Stimulated activated CD4-positive, alpha-beta T cell treated with anti-CD3 and anti-CD28 coated beads, TNF-alpha, amount 100 ng/mL, for 1 hour (primary cell): ENCODE measurements around the gene PEAR1.
"Not testable (repeated sequence)": the region's sequence is repeated elsewhere in the genome, so short reads cannot be mapped to it uniquely, and the experiment has no call there.

Source experiments
- DNase-seq, 3 donors: peaks; one replicate each; pipeline ENCODE4 v3.0.0-alpha.2; 2020; ENCODE audit warnings: low read depth in 3 of 3, low spot score in 1 of 3

The PEAR1 gene

DNA sequence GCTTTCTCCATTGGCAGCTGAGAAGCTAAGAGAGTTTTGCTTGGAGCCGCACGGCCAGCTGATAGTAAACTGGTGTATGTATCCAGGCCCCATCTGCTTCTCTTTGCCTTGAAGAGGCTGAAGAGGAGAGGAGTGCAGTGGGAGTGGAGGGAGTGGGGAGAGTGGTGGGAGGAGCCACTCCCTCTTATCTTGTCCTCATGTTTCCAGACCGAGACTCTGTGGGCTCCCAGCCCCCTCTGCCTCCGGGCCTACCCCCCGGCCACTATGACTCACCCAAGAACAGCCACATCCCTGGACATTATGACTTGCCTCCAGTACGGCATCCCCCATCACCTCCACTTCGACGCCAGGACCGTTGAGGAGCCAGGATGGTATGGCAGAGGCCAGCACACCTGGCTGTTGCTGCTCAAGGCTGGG, 20.9 kb downstream of the PEAR1 start:
- DNase-seq = no peak

DNA sequence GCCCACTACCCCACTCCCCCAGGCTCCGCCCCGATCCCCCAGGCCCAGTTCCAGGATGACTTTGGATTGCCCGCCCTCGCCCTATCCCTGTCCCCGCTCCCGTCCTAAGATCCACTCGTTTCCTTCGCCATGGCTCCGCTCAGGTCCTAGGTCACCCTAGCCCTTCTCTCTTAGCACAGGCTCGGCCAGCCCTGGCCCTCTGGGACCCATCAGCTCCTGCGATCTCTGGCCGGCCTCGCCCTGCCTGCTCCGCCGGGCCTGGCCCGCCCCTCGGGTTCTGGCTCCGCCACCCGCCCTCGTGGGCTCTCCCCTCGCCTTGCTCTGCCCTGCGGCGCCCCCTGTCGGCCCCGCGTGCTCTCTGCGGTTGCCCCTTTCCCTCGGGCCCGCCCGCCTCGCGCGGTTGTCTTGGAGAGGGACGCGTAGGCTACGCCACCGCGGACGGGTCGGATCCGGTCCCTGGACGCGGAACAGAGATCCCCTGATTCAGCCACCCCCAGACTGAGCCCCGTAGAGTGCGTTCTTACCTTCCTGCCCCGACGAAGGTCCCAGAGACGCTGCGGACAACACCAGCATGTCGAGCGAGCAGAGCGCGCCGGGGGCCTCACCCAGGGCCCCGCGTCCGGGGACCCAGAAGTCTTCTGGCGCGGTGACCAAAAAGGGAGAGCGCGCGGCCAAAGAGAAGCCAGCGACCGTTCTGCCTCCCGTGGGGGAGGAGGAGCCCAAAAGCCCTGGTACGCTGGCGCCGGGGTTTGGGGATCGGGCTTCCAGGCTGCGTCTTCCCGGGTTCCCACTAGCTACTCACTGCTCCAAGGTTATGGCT, 26.9 kb downstream of the PEAR1 start, which contains the start of gene LRRC71:
LRRC71 (plus strand) TSS at position 400 of the 820 bp plus-strand sequence; CDS start at position 572, 172 bp downstream.
- DNase-seq = peak in 1 of 3 donors; percentile 51

DNA sequence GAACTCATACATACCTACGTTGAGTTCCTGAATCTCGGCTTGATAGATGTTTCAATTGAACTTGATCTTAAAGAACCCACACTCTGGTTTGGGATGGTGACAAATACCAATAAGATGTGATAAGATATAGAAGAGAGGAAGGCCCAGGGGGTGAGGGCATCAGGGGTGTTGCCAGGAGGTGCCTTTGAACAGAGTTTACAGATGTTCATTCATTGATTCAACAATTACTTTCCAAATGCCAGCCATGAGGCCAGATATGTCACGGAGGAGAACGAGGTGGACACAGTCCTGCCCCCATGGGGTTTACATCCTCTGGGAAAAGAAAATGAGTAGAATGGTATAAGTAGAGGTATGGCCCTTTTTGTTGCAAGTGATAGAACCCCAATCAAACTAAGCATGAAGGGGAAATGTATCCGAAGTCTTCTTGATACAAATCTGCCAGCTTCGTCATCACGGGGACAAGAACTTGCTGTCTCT, 27.6 kb downstream of the PEAR1 start:
- no peak for DNase-seq

DNA sequence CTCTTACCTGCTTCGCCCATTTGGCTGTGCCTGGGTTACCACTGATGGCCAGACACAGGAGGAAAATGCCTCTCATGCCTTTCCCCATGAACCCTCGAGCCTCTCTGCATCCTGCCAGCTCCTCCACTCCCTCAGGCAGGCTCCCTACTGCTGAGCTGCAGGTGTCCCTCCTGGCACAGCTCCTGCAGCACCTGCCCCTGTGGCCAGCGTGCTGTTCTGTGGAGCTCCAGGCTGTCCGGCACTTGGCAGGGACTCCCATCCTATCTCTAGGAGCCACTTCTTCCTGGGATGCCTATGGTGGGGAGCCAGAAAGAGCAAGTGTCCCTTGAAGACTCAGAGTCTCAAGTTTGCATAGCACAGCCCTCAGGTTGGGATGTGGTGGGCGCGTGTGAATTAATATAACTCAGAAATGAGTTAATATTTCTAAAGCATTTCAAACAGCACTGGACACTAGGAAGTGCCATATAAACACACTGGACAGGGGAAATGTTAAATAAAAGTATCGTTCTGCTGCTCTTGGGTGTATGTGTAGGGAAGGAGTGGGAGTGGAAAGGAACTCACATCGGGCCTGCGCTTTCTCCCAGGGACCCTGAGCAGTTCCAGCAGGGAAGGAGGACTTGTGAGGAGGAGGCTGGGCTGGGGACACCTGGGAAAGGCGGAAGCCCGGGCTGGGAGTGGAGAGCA, 29.6 kb downstream of the PEAR1 start:
- DNase-seq = no peak

DNA sequence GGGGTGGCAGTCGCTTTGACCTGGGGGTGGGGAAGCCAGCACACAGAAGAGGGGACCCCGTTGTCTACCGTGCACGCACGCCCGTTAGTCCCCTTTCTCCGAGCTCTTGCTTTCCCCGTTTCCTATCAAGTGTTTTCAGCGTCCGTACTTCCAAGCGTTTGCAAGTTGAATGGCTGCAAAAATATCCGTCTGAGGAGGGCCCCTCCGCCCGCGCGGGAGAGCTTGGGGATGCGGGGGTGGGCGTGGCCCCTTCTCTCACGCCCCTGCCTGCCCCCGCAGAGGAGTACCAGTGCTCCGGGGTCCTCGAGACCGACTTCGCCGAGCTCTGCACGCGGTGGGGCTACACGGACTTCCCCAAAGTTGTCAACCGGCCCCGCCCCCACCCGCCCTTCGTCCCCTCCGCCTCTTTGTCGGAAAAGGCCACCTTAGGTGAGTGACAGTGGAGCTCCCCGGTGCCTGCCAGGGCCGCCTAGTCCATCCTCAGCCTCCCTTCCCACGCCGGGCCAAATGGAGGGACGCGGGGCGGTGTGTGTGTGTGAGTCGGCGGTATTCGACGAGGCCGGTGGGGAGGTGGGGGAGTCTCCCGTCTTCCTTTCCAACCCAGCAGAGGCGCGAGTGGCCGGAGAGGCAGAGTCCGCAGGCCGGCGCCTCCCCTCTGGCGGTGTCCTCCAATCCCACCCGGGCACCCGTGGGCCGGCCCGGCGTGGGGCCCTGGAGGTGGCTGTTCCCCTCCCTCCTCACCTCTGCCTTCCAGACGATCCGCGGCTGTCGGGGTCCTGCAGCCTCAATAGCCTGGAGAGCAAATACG, 30.4 kb downstream of the PEAR1 start:
- DNase-seq = no peak

DNA sequence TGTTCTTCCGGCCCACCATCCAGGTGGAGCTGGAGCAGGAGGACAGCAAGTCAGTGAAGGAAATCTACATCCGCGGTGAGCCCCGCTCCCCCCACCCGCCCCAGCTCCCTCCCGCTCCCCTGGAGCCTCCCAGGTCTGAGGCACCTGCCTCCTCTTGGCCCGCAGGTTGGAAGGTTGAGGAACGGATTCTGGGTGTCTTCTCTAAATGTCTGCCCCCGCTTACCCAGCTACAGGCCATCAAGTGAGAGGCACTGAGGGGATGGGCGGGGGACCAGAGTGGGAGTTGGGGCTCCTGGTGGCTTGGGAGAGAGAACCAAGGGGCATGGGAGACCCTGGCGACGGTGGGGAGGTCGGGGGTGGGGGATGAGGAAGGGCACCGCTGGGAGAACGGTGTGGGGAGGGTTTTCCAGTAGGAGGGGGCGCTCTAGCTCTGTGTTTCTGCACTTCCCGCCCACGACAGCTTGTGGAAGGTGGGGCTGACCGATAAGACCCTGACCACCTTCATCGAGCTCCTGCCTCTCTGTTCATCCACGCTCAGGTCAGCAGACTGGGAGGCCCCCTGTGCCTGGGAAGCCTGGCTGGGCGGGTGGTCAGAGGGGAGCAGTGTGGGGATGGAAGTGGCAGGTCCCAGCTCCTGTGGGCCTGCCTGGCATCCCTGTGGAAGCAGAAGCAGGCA, 31.1 kb downstream of the PEAR1 start:
- DNase-seq = no peak

DNA sequence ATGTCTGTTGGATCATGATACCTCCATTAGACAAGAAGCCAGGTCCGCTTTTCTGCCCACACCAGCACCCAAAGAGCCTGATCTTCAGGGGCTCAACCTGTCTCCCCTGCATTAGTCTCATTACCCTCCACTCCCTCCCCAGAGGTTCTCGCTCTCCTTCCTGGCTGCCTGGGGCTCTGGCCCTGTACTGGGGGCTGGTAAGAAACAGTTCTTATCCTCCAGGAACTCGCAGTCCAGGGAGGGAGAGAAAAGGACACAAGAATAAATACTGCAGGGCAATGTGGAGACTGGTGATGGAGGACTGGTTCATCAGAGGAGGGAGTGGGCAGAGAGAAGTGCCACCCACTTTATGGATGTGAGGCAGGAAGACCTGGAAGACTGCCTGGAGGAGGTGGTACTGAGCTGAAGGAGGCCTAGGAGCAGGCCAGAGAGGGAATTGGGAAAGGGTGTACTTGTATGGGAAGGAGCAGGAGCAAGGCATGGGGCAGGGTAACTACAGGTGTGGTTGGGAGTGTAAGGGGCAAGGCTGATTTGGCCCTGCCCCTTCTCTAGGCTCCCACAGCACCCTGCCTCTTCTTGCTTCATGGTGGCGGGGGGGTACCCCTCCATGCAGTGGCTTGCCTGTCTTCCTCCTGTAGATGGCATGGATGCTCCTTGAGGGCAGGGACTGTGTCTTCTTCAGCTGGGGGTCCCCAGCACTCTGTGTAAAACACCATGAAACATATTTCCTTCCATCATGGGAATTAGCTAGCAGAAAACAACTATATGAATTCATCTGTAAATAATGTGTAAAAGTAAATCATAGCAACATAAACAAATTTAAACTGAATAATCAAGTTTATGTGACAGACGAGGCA, 31.9 kb downstream of the PEAR1 start:
- no peak for DNase-seq

DNA sequence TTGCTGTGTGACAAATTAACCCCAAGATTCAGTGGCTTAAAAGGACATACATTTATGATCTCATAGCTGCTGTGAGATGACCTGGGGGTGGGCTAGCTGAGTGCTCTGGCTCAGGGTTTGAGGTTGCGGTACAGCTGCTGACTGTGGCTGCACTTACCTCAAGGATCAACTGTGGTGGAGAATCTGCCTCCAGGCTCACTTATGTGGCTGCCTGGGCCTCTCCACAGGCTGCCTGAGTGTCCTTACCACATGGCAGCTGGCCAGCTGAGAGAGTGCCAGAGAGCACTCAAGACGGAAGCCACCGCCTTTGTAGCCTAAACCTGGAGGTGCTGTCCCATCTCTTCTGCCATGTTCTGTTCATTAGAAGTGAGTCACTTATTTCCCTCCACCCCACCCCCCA, 32.7 kb downstream of the PEAR1 start:
- DNase-seq = no peak

DNA sequence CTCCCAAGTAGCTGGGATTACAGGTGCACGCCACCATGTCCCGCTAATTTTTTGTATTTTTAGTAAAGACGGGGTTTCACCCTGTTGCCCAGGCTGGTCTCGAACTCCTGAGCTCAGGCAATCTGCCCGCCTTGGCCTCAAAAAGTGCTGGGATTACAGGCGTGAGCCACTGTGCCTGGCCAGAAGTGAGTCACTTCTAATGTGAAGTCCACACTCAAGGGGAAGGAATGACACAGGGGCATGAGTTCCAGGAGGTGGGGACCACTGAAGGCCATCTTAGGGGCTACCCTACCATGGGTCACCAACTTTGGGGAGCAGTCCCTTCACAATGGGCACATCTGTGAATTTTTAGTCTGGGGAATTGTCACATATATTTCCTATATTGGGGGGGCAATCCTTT, 33.2 kb downstream of the PEAR1 start:
- not testable (repeated sequence) for DNase-seq

DNA sequence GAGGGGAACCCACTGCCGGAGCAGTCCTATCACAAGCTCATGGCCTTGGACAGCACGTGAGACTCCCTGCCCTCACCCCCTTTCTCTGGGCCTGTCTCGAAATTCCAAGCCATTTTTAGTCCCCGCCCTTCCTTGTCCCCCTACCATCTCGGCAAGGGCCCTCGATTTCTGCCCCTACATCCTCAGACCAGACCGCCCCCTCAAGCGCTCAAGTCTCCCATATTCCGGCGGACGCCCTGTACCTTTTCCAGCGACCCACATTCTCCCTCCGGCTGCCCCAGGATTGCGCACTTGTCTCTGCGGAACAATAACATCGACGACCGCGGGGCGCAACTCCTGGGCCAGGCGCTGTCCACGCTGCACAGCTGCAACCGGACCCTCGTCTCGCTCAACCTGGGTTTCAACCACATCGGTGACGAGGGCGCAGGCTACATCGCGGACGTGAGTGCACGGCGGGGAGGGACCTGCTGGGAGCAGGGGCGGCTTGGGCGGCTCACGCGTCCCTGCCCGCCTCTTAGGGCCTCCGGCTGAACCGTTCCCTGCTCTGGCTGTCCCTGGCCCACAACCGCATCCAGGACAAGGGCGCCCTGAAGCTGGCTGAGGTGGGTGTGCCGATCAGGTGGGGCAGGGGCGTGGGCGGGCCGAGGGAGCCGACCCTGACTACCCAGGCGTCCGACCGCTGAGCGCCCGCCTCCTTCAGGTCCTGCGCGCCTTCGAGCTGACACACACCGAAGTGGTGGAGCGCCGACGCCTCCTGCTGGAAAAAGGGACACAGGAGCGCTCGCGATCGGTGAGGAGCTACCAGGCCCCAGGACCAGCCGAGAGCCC, 33.9 kb downstream of the PEAR1 start:
- peak in 2 of 3 donors; percentile 27 to 46 for DNase-seq

DNA sequence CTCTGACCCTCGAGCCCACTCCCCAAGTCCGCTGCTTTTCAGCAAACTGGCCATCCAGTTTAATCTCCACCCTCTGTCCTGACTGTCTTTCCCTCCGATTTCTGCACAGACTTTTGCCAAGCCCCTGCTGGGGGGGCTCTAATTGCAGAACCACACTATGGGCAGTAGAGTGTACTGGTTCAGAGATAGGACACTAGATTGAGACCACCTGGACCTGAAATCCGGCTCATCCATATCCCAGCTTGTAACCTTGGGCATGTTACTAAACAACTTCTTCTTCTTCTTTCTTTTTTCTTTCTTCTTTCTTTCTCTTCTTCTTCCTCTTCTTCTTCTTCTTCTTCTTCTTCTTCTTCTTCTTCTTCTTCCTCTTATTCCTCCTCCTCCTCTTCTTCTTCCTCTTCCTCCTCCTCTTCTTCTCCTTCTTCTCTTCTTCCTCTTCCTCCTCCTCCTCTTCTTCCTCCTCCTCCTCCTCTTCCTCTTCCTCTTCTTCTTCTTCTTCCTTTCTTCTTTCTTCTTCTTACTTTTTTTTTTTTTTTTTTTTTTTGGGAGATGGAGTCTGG, 34.6 kb downstream of the PEAR1 start:
- no peak for DNase-seq

DNA sequence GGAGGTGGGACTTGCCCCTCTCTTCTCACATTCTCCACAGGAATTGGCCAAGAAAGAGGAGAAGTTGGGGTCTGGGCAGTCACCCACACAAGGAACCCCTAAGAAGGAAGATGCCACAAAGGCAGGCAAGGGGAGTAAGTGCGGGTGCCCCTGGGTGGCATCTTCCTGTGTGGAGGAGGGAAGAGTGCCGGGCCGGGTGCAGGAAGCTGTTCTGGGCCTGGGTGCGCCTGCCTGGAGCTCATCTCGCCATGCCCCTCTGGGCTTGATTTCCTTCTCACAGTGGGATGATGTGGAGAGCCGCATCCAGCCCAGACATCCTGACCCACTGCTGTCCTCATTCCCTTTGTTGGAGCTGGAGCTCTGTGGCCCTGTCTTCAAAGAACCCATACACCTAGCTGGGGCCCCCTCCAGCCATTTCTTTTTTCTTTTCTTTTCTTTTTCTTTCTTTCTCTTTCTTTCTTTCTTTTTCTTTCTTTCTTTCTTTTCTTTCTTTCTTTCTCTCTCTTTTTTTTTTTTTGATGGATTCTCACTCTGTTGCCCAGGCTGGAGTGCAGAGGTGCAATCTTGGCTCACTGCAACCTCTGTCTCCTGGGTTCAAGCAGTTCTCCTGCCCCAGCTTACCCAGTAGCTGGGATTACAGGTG, 36.2 kb downstream of the PEAR1 start:
- DNase-seq = no peak

DNA sequence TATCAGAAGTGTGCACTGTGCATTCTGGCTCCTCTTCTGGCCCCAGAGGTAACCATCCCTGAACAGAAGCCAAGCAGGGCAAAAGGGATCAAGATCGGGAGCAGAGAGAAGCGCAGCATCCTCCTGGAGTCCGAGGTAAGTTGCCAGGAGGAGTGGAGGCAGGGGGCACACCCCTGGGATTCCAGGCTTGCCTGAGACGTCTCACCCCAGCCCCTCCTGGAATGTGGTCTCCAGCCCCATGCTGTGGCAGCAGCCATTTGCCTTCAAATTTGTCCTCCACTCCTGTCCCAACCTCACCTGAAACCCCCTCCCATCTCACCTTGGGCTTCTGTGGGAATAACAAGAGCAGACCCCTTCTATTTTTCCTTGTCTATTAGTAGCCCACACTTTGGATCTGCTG, 37.0 kb downstream of the PEAR1 start:
- DNase-seq = no peak

DNA sequence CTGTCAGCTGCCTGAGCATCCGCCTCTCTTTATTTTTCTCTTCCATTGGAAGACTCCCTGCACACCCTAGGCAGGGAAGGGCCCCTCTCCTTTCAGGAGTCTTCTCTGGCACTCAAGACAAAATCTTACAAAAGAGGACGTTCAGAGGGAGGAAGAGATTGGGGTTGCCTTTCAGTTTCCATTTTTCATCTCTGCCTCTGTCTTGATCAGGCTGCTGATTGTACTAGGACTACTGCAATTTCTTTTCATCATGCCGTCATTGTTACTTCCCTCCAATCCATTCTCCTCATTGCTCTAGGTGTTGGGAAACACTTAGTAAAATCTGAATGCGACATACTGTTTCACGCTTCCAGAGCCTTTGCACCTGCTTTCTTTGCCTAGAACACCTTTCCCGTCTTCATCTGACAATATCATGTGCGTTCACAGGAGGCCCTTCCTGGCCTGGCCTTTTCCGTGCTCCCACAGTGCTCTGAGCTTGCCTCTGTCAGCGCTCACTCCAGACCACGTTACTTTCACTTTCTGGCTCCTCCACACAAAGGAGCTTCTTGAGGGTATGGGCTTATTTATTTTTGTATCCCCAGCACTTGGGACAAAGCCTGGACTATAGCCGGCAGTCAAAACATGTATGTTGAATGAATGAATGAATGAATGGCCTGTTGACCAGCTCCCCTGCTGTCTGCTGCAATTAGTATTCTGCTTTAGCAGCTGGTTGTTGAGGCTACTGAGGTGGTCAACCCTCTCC, 37.9 kb downstream of the PEAR1 start:
- no peak for DNase-seq

DNA sequence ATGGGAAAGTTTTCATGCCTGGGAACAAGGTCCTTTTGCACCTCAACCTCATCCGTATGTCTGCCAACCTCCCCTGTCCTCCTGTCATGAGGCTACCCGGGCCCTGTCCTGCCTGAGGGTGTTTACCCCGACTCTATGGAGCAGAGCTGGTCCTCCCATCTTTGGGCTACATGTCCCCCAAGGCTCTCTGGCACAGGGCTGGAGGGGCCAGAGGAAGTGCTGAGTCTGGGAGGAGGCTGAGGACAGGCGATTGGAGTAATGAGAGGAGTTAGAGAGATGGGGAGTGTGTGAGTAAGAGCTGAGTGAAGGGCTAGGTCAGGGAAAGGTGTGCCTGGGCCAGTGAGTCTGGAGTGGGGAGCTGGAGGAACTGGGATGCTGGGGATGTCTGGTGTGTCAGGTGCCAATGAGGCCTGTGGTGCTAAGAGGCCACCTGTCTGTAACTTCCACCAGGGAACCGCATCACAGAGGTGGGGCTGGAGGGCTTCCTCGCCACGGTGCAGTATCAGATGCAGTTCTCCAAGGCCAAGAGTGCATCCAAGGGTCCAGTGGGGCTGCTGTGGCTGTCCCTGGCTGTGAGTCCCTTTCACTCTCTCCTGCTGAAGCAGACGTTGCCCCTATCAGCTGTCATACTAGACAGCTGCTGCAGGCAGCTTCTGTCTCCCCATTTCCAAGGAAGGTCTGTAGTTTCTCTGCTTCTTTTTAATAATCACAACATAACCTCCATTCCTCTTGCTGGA, 38.6 kb downstream of the PEAR1 start:
- no peak for DNase-seq

DNA sequence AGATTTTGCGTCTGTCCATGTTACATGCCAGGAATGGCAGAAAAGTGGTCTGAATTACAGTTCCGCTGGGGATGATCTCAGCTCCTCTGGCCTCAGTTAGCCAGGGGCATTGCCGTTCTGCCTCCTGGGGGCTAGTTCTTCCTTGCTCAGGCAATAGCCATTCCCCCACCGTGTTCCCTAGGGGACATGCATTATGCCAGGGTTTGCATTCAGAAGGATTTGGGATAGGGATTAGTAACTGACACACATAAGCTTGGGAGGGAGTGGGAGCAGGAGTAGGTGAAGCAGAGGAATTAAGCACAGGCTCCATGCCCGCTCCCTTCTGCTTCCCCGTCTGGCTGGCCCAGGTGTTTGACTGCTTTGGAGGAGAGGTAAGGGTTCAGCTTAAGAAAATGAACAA, 39.6 kb downstream of the PEAR1 start:
- no peak for DNase-seq
